HK-2 (cell line): ENCODE results near the gene ADAT2.

ENCODE experiments used
- DNase-seq: peaks from one replicate; pipeline ENCODE4 v3.0.0-alpha.2; 2018; ENCODE audit not compliant: unreplicated experiment

The ADAT2 gene

GRCh38 chr6:143397227-143398222 lies 53.0 kb downstream of the ADAT2 start:
- DNase-seq = peak; percentile 90

- DNase-seq = peak; percentile 56
These were observed 53.8 kb downstream of the ADAT2 start for GRCh38 chr6:143396497-143397226.

- no peak for DNase-seq
These were observed 54.8 kb downstream of the ADAT2 start for GRCh38 chr6:143395699-143396098.

GRCh38 chr6:143394389-143394788 lies 56.1 kb downstream of the ADAT2 start:
- no peak for DNase-seq

GRCh38 chr6:143390278-143390677 lies 60.2 kb downstream of the ADAT2 start:
- DNase-seq = no peak

GRCh38 chr6:143385636-143386035 lies 64.9 kb downstream of the ADAT2 start:
- no peak for DNase-seq

- no peak for DNase-seq
These were observed 73.6 kb downstream of the ADAT2 start for GRCh38 chr6:143376861-143377260.

- DNase-seq = no peak
These were observed 74.1 kb downstream of the ADAT2 start for GRCh38 chr6:143376375-143376774.

- DNase-seq = no peak
These were observed 75.4 kb downstream of the ADAT2 start for GRCh38 chr6:143375022-143375585.

GRCh38 chr6:143374014-143374413 lies 76.5 kb downstream of the ADAT2 start:
- no peak for DNase-seq
